K562 (cell line): Measurements from ENCODE around the gene CCL19. TPM values are rescaled to one million over a fixed set of nuclear protein-coding genes. Genes with fewer than 3 reads are reported as not detected.

Experiments
- ATAC-seq: fragments of 200-7000 bp; cut with Tn5 transposase; 3 replicates; pipeline ENCODE4 v1.9.1; 2020; ENCODE audit warnings: moderate library complexity
- BruUV-seq: library from RNA; stranded (reverse); fragments of 400-500 nt; replicated peaks from 2 replicates; lab custom pipeline; 2021; lab: Mats Ljungman, UMichigan
- CTCF ChIA-PET: fragments of 300-600 bp; formaldehyde crosslinking; extraction: SDS; loops from one replicate; lab custom pipeline; 2021; ENCODE audit warnings: low intra/inter-chr PET ratio; lab: Yijun Ruan, JAX
- POLR2A ChIA-PET: fragments of 300-600, 350-650 bp; sonication (Branson Sonifier 250); formaldehyde crosslinking; extraction: SDS; loops from one replicate; lab custom pipeline; 2021; ENCODE audit warnings: antibody characterized with exemption, inconsistent platforms; lab: Yijun Ruan, JAX
- DNase-seq, 4 experiments: peaks; one replicate each; pipeline versions ENCODE4 v3.0.0 to v3.0.0-alpha.2; 2011 to 2018; ENCODE audit warnings: low spot score in 3 of 4, mixed read lengths in 3 of 4; ENCODE audit errors: extremely low read depth in 1 of 4
- FAIRE-seq: peaks from 2 replicates; lab custom pipeline; 2011; peaks lifted over from hg19 to GRCh38; lab: Jason Lieb, UNC
- H2AFZ ChIP-seq: 2 replicates; pipeline ENCODE4 v1.6.0; 2011; ENCODE audit warnings: low read depth, low read length, control low read depth, inconsistent platforms
- H3K27ac ChIP-seq: fragments of 200-600 bp; 3 replicates; pipeline ENCODE4 v1.8.0; 2011; ENCODE audit warnings: low read depth, mild to moderate bottlenecking, control low read depth, inconsistent platforms, low read length, moderate library complexity, mixed read lengths; ENCODE audit errors: extremely low read depth
- H3K27me3 ChIP-seq, 2 experiments: fragments of 300-600 bp in 1 of 2; 2 replicates in 1 of 2; 3 replicates in 1 of 2; pipeline versions ENCODE4 v1.6.0 to v1.8.0; 2011; ENCODE audit warnings: inconsistent platforms in 2 of 2, low read length in 2 of 2, mild to moderate bottlenecking in 1 of 2, mixed read lengths in 1 of 2, moderate library complexity in 1 of 2; ENCODE audit not compliant: control insufficient read depth in 2 of 2, insufficient read depth in 2 of 2
- H3K36me3 ChIP-seq: fragments of 300-600 bp; 3 replicates; pipeline ENCODE4 v1.8.0; 2011; ENCODE audit warnings: mild to moderate bottlenecking, low read length, inconsistent platforms; ENCODE audit not compliant: control insufficient read depth, insufficient read depth
- H3K4me1 ChIP-seq, 2 experiments: fragments of 200-600 bp in 1 of 2; replicated peaks in 1 of 2; 2 replicates in 1 of 2; 3 replicates in 1 of 2; pipeline versions ENCODE4 v1.5.1 to v1.8.0; 2011; ENCODE audit warnings: inconsistent platforms in 2 of 2, low read length in 2 of 2, mild to moderate bottlenecking in 1 of 2, mixed read lengths in 1 of 2, moderate library complexity in 1 of 2; ENCODE audit not compliant: control insufficient read depth in 2 of 2, insufficient read depth in 2 of 2
- H3K4me2 ChIP-seq: 2 replicates; pipeline ENCODE4 v1.6.1; 2011; ENCODE audit warnings: low read length, control low read depth, inconsistent platforms, mixed read lengths; ENCODE audit not compliant: insufficient read depth
- H3K4me3 ChIP-seq: fragments of 200-600 bp; sonication (generic), shearing (Covaris generic); 2 replicates; pipeline ENCODE4 v1.5.1; 2016; ENCODE audit warnings: control low read depth, inconsistent platforms
- H3K79me2 ChIP-seq: fragments of 200-600 bp; 3 replicates; pipeline ENCODE4 v1.8.0; 2011; ENCODE audit warnings: low read length, inconsistent platforms; ENCODE audit not compliant: control insufficient read depth, insufficient read depth
- H3K9ac ChIP-seq, 2 experiments: 2 replicates each; pipeline versions ENCODE4 v1.6.0 to v1.6.1; 2011; ENCODE audit warnings: low read depth in 2 of 2, low read length in 2 of 2, control low read depth in 1 of 2, inconsistent platforms in 1 of 2, mild to moderate bottlenecking in 1 of 2, mixed read lengths in 1 of 2; ENCODE audit not compliant: insufficient read depth in 1 of 2
- H3K9me1 ChIP-seq: one replicate; pipeline ENCODE4 v1.6.0; 2011; ENCODE audit warnings: inconsistent platforms, mild to moderate bottlenecking, low read length, moderate library complexity; ENCODE audit not compliant: control insufficient read depth, insufficient read depth
- H3K9me3 ChIP-seq: replicated peaks from 2 replicates; pipeline ENCODE4 v1.5.1; 2011; ENCODE audit warnings: low read depth, low read length, inconsistent platforms; ENCODE audit not compliant: control insufficient read depth, insufficient read depth
- H4K20me1 ChIP-seq: replicated peaks from 2 replicates; pipeline ENCODE4 v1.6.1; 2011; ENCODE audit warnings: low read length, inconsistent platforms, mixed read lengths; ENCODE audit not compliant: control insufficient read depth, insufficient read depth
- ARID4B ChIP-seq: sonication (generic); formaldehyde crosslinking; IDR thresholded peaks from 2 replicates; pipeline ENCODE4 v1.8.0; 2022; ENCODE audit warnings: mild to moderate bottlenecking, missing genetic modification reagents
- HNRNPUL1 ChIP-seq: fragments of 200-400 bp; formaldehyde crosslinking; IDR thresholded peaks from 2 replicates; pipeline ENCODE4 v1.6.1; 2017; ENCODE audit warnings: low read length
- PHF8 ChIP-seq: fragments of 200-600 bp; sonication (generic); IDR thresholded peaks from 2 replicates; pipeline ENCODE4 v1.6.1; 2012; ENCODE audit warnings: mixed run types, mild to moderate bottlenecking, inconsistent platforms, low read length, moderate library complexity, borderline replicate concordance
- ZNF57 ChIP-seq: fragments of 450-650 bp; formaldehyde crosslinking; IDR thresholded peaks from 2 replicates; pipeline ENCODE4 v1.4.0; 2020; ENCODE audit warnings: mild to moderate bottlenecking, moderate library complexity
- WGBS: fragments of 100-300 bp; shearing (Covaris generic); methylation state at CpG from one replicate; pipeline ENCODE4 v1.1.6; 2016; ENCODE audit warnings: low coverage, mixed read lengths; ENCODE audit not compliant: insufficient coverage; ENCODE audit errors: missing lambda C conversion rate; 5-methylcytosine and 5-hydroxymethylcytosine counted together
- in situ Hi-C: fragments of 300-500 bp; cut with MboI; formaldehyde crosslinking; loops from 4 replicates; pipeline ENCODE4 v1.15.0; 2018; ENCODE audit warnings: inconsistent platforms, mixed read lengths
- intact Hi-C: fragments of 100-400 bp; cut with micrococcal nuclease; formaldehyde crosslinking; loops from 2 replicates; pipeline ENCODE4 v1.14.2; 2022
- polyA plus RNA-seq, 8 experiments: library from polyadenylated mRNA; depleted of rRNA in 4 of 8; stranded (reverse) in 5 of 8; unstranded in 3 of 8; fragments of >200 nt; fragmentation: Nextera tagmentation in 2 of 8; fragmentation: Illumina TruSeq in 1 of 8; extraction: Ambion mirVana in 2 of 8; extraction: Trizol in 1 of 8; gene quantifications; 2 replicates each; pipeline versions ENCODE4 v1.2.1 to v1.2.3, GENCODE V29; 2011 to 2014; ENCODE audit warnings: inconsistent platforms in 1 of 8, missing spikeins in 1 of 8
- small RNA-seq: library from RNA; depleted of rRNA; stranded (forward); fragments of <200 nt; gene quantifications from one replicate; pipeline ENCODE3, GENCODE V24; 2014
- total RNA-seq, 7 experiments: library from RNA; depleted of rRNA in 6 of 7; stranded (reverse); fragments of >200 nt in 6 of 7; fragmentation: Illumina TruSeq in 2 of 7; extraction: Trizol in 2 of 7; gene quantifications; 2 replicates each; pipeline versions ENCODE4 v1.2.1 to v1.2.3, GENCODE V29; 2011 to 2021; ENCODE audit warnings: low replicate concordance in 1 of 7

The CCL19 gene
- total and polyA plus RNA-seq, 9 of the 15 experiments (the other 6 are each of a cell fraction or from before 2014, with no cell fraction given) = not detected

- TF ChIP-seq PHF8 (no peak), ZNF57 (CRISPR knock-in tag) (no peak), HNRNPUL1 (no peak), ARID4B (no peak)
- TF ChIP-seq, all 486 proteins: peak for 0
- CTCF ChIA-PET = no interaction called here
- intact Hi-C loops (no loop called here), in situ Hi-C loops (no loop called here)
- Histone ChIP-seq H3K9ac (no peak overlapping the region), H3K4me3 (no peak overlapping the region), H3K36me3 (no peaks in the 10 kb centered on the region), H3K27me3 (no peaks in the 10 kb centered on the region), H3K27ac (no peak overlapping the region), H4K20me1 (no peaks in the 10 kb centered on the region), H3K79me2 (peaks cover 11% of the 10 kb centered on the region), H3K4me1 (peaks cover 14 to 18% of the 10 kb centered on the region in 2 experiments; a peak in 4 of 5 replicates), H3K9me3 (no peaks in the 10 kb centered on the region), H2AFZ (no peak overlapping the region), H3K4me2 (no peak overlapping the region), H3K9me1 (no peaks in the 10 kb centered on the region)
- WGBS = 60% methylated on average over 1 of the region's 1 CpG
- DNase-seq (no peak), ATAC-seq (no peak), FAIRE-seq (no peak)
- POLR2A ChIA-PET = interaction anchor here (0.6 to 0.8 kb wide), 2 partner anchors 8 to 24 kb away, joined by 3 to 6 read pairs; no protein-coding TSS in a partner anchor
- BruUV-seq = no TSS peak
Observed at GRCh38 chr9:34642679-34643078, 48.4 kb downstream of the CCL19 start.

Small RNA genes lying within 50 kb of the gene (small RNA-seq; reads per million reads assigned to genes)
- gene CCL27 = not detected

Other genes starting within 250 kb of the CCL19 start
Only the 7 nearest of the 12 such genes appear.
- 50.8 and 74.8 TPM in 2 replicates for gene DCTN3, start 70.8 kb downstream of the CCL19 start, total RNA-seq (2014; rRNA removed)
- 30.8 and 31.3 TPM in 2 replicates for gene DCTN3, start 70.8 kb downstream of the CCL19 start, total RNA-seq (2014; rRNA removed; fragmentation: Illumina TruSeq; extraction: Trizol)
- gene DCTN3, start 70.8 kb downstream of the CCL19 start, total RNA-seq (2015; rRNA removed; fragmentation: Illumina TruSeq; extraction: Trizol) = 37.2 and 38.2 TPM in 2 replicates
- 51.0 and 53.4 TPM in 2 replicates for gene DCTN3, start 70.8 kb downstream of the CCL19 start, total RNA-seq (2021)
- 44.5 and 76.3 TPM in 2 replicates for gene DCTN3, start 70.8 kb downstream of the CCL19 start, polyA plus RNA-seq (2011; rRNA removed)
- 41.9 and 47.0 TPM in 2 replicates for gene DCTN3, start 70.8 kb downstream of the CCL19 start, polyA plus RNA-seq (2014; fragmentation: Illumina TruSeq; extraction: Trizol)
- 10 to 100 TPM; 11.0 to 26.2 TPM for gene DCTN3, start 70.8 kb downstream of the CCL19 start, polyA plus RNA-seq (2014; fragmentation: Nextera tagmentation; extraction: Ambion mirVana)
- gene DCTN3, start 70.8 kb downstream of the CCL19 start, polyA plus RNA-seq (2014; rRNA removed) = 45.1 and 49.2 TPM in 2 replicates
- gene ARID3C, start 62.2 kb downstream of the CCL19 start, total RNA-seq (2014; rRNA removed) = not detected in 2 replicates
- not detected in 2 replicates for gene ARID3C, start 62.2 kb downstream of the CCL19 start, total RNA-seq (2014; rRNA removed; fragmentation: Illumina TruSeq; extraction: Trizol)
- not detected in 2 replicates for gene ARID3C, start 62.2 kb downstream of the CCL19 start, total RNA-seq (2015; rRNA removed; fragmentation: Illumina TruSeq; extraction: Trizol)
- gene ARID3C, start 62.2 kb downstream of the CCL19 start, total RNA-seq (2021) = not detected in 2 replicates
- gene ARID3C, start 62.2 kb downstream of the CCL19 start, polyA plus RNA-seq (2011; rRNA removed) = not detected in 2 replicates
- gene ARID3C, start 62.2 kb downstream of the CCL19 start, polyA plus RNA-seq (2014; fragmentation: Illumina TruSeq; extraction: Trizol) = not detected in 2 replicates
- gene ARID3C, start 62.2 kb downstream of the CCL19 start, polyA plus RNA-seq (2014; fragmentation: Nextera tagmentation; extraction: Ambion mirVana) = not detected
- gene ARID3C, start 62.2 kb downstream of the CCL19 start, polyA plus RNA-seq (2014; rRNA removed) = not detected in 2 replicates
- gene SIGMAR1, start 53.5 kb downstream of the CCL19 start, total RNA-seq (2014; rRNA removed) = 43.0 and 57.5 TPM in 2 replicates
- 31.4 and 33.5 TPM in 2 replicates for gene SIGMAR1, start 53.5 kb downstream of the CCL19 start, total RNA-seq (2014; rRNA removed; fragmentation: Illumina TruSeq; extraction: Trizol)
- 29.9 and 31.2 TPM in 2 replicates for gene SIGMAR1, start 53.5 kb downstream of the CCL19 start, total RNA-seq (2015; rRNA removed; fragmentation: Illumina TruSeq; extraction: Trizol)
- 50.4 and 55.8 TPM in 2 replicates for gene SIGMAR1, start 53.5 kb downstream of the CCL19 start, total RNA-seq (2021)
- gene SIGMAR1, start 53.5 kb downstream of the CCL19 start, polyA plus RNA-seq (2011; rRNA removed) = 22.1 and 35.2 TPM in 2 replicates
- gene SIGMAR1, start 53.5 kb downstream of the CCL19 start, polyA plus RNA-seq (2014; fragmentation: Illumina TruSeq; extraction: Trizol) = 75.2 and 80.0 TPM in 2 replicates
- 10 to 100 TPM in 1 of 2 experiments, 1 to 10 TPM in 1; 6.9 to 16.4 TPM for gene SIGMAR1, start 53.5 kb downstream of the CCL19 start, polyA plus RNA-seq (2014; fragmentation: Nextera tagmentation; extraction: Ambion mirVana)
- 56.6 and 57.5 TPM in 2 replicates for gene SIGMAR1, start 53.5 kb downstream of the CCL19 start, polyA plus RNA-seq (2014; rRNA removed)
- 15.6 and 16.6 TPM in 2 replicates for gene GALT, start 44.6 kb downstream of the CCL19 start, total RNA-seq (2014; rRNA removed)
- 4.4 and 7.3 TPM in 2 replicates for gene GALT, start 44.6 kb downstream of the CCL19 start, total RNA-seq (2014; rRNA removed; fragmentation: Illumina TruSeq; extraction: Trizol)
- gene GALT, start 44.6 kb downstream of the CCL19 start, total RNA-seq (2015; rRNA removed; fragmentation: Illumina TruSeq; extraction: Trizol) = 10.5 and 11.8 TPM in 2 replicates
- 19.9 and 21.3 TPM in 2 replicates for gene GALT, start 44.6 kb downstream of the CCL19 start, total RNA-seq (2021)
- 12.7 and 22.5 TPM in 2 replicates for gene GALT, start 44.6 kb downstream of the CCL19 start, polyA plus RNA-seq (2011; rRNA removed)
- 17.0 TPM in 2 replicates for gene GALT, start 44.6 kb downstream of the CCL19 start, polyA plus RNA-seq (2014; fragmentation: Illumina TruSeq; extraction: Trizol)
- 10 to 100 TPM; 15.0 to 29.2 TPM for gene GALT, start 44.6 kb downstream of the CCL19 start, polyA plus RNA-seq (2014; fragmentation: Nextera tagmentation; extraction: Ambion mirVana)
- 21.1 and 21.6 TPM in 2 replicates for gene GALT, start 44.6 kb downstream of the CCL19 start, polyA plus RNA-seq (2014; rRNA removed)
- gene IL11RA, start 39.1 kb downstream of the CCL19 start, total RNA-seq (2014; rRNA removed) = 2.1 and 3.1 TPM in 2 replicates
- 1.7 and 2.0 TPM in 2 replicates for gene IL11RA, start 39.1 kb downstream of the CCL19 start, total RNA-seq (2014; rRNA removed; fragmentation: Illumina TruSeq; extraction: Trizol)
- 1.7 and 3.1 TPM in 2 replicates for gene IL11RA, start 39.1 kb downstream of the CCL19 start, total RNA-seq (2015; rRNA removed; fragmentation: Illumina TruSeq; extraction: Trizol)
- 4.0 and 4.3 TPM in 2 replicates for gene IL11RA, start 39.1 kb downstream of the CCL19 start, total RNA-seq (2021)
- 4.3 and 5.6 TPM in 2 replicates for gene IL11RA, start 39.1 kb downstream of the CCL19 start, polyA plus RNA-seq (2011; rRNA removed)
- gene IL11RA, start 39.1 kb downstream of the CCL19 start, polyA plus RNA-seq (2014; fragmentation: Illumina TruSeq; extraction: Trizol) = 2.5 and 2.8 TPM in 2 replicates
- gene IL11RA, start 39.1 kb downstream of the CCL19 start, polyA plus RNA-seq (2014; fragmentation: Nextera tagmentation; extraction: Ambion mirVana) = under 1 TPM; 0.11 to 0.36 TPM
- gene IL11RA, start 39.1 kb downstream of the CCL19 start, polyA plus RNA-seq (2014; rRNA removed) = 5.8 and 5.9 TPM in 2 replicates
- gene CCL27, start 28.6 kb downstream of the CCL19 start, total RNA-seq (2014; rRNA removed) = 0.49 TPM in 1 of 2 replicates, not detected in the other
- gene CCL27, start 28.6 kb downstream of the CCL19 start, total RNA-seq (2014; rRNA removed; fragmentation: Illumina TruSeq; extraction: Trizol) = not detected in 2 replicates
- not detected in 2 replicates for gene CCL27, start 28.6 kb downstream of the CCL19 start, total RNA-seq (2015; rRNA removed; fragmentation: Illumina TruSeq; extraction: Trizol)
- gene CCL27, start 28.6 kb downstream of the CCL19 start, total RNA-seq (2021) = 0.20 TPM in 1 of 2 replicates, not detected in the other
- 0.30 TPM in 1 of 2 replicates, not detected in the other for gene CCL27, start 28.6 kb downstream of the CCL19 start, polyA plus RNA-seq (2011; rRNA removed)
- gene CCL27, start 28.6 kb downstream of the CCL19 start, polyA plus RNA-seq (2014; fragmentation: Illumina TruSeq; extraction: Trizol) = 0.34 TPM in 1 of 2 replicates, not detected in the other
- gene CCL27, start 28.6 kb downstream of the CCL19 start, polyA plus RNA-seq (2014; fragmentation: Nextera tagmentation; extraction: Ambion mirVana) = under 1 TPM in 1 of 2 experiments, not detected in 1; 0.10 TPM
- gene CCL27, start 28.6 kb downstream of the CCL19 start, polyA plus RNA-seq (2014; rRNA removed) = 0.30 and 0.53 TPM in 2 replicates
- not detected in 2 replicates for gene CCL21, start 18.9 kb upstream of the CCL19 start, total RNA-seq (2014; rRNA removed)
- not detected in 2 replicates for gene CCL21, start 18.9 kb upstream of the CCL19 start, total RNA-seq (2014; rRNA removed; fragmentation: Illumina TruSeq; extraction: Trizol)
- gene CCL21, start 18.9 kb upstream of the CCL19 start, total RNA-seq (2015; rRNA removed; fragmentation: Illumina TruSeq; extraction: Trizol) = not detected in 2 replicates
- 0.34 TPM in 1 of 2 replicates, not detected in the other for gene CCL21, start 18.9 kb upstream of the CCL19 start, total RNA-seq (2021)
- not detected in 2 replicates for gene CCL21, start 18.9 kb upstream of the CCL19 start, polyA plus RNA-seq (2011; rRNA removed)
- gene CCL21, start 18.9 kb upstream of the CCL19 start, polyA plus RNA-seq (2014; fragmentation: Illumina TruSeq; extraction: Trizol) = not detected in 2 replicates
- not detected for gene CCL21, start 18.9 kb upstream of the CCL19 start, polyA plus RNA-seq (2014; fragmentation: Nextera tagmentation; extraction: Ambion mirVana)
- not detected in 2 replicates for gene CCL21, start 18.9 kb upstream of the CCL19 start, polyA plus RNA-seq (2014; rRNA removed)